ENCODE measurements around the gene DNAH2.
A peak's percentile ranks its signal among the peaks of the same experiment; 100 is the strongest.

GRCh38 chr17:7711051-7711755 lies 6.3 kb upstream of the DNAH2 start:
- TF ChIP-seq CTCF (conservative IDR thresholded peaks at IDR 0.05; ENCODE audit: low read depth in 2 of 2) (peak; percentile 48 to 55), ZNF462 (CRISPR knock-in tag; IDR thresholded peaks at IDR 0.05) (no peak), EZH2 (IDR thresholded peaks at IDR 0.05; ENCODE audit: low read depth, unreplicated experiment) (no peak), POLR2AphosphoS5 (IDR thresholded peaks at IDR 0.05; ENCODE audit: low read depth) (no peak), EZH2phosphoT487 (IDR thresholded peaks at IDR 0.05; ENCODE audit: unreplicated experiment) (no peak)

Measured in GM23338 (cell line).